DND-41 (cell line): Measurements from ENCODE around the gene SCAPER.

Source experiments
- ATAC-seq: fragments of 200-7000 bp; cut with Tn5 transposase; 3 replicates; pipeline ENCODE4 v1.9.1; 2021; ENCODE audit warnings: low read depth; ENCODE audit not compliant: insufficient read depth
- DNase-seq: peaks from one replicate; pipeline ENCODE4 v3.0.0-alpha.2; 2020
- H2AFZ ChIP-seq: 2 replicates; pipeline ENCODE4 v1.6.0; 2012; ENCODE audit warnings: low read depth, low read length
- H3K27ac ChIP-seq: 2 replicates; pipeline ENCODE4 v1.5.1; 2012; ENCODE audit warnings: low read length, inconsistent platforms
- H3K27me3 ChIP-seq: fragments of 200-600 bp; sonication (generic); 2 replicates; pipeline ENCODE4 v1.6.0; 2012; ENCODE audit warnings: low read length, mild to moderate bottlenecking, inconsistent platforms; ENCODE audit not compliant: insufficient read depth, poor library complexity
- H3K36me3 ChIP-seq: 2 replicates; pipeline ENCODE4 v1.5.1; 2012; ENCODE audit warnings: low read length, inconsistent platforms; ENCODE audit not compliant: insufficient read depth
- H3K4me1 ChIP-seq: 2 replicates; pipeline ENCODE4 v1.5.1; 2012; ENCODE audit warnings: mild to moderate bottlenecking, low read length; ENCODE audit not compliant: insufficient read depth
- H3K4me2 ChIP-seq: 2 replicates; pipeline ENCODE4 v1.6.0; 2012; ENCODE audit warnings: mild to moderate bottlenecking, moderate library complexity, low read length, inconsistent platforms; ENCODE audit not compliant: insufficient read depth
- H3K4me3 ChIP-seq, 2 experiments: fragments of 200-600 bp in 1 of 2; shearing (Covaris generic) in 1 of 2; 2 replicates each; pipeline ENCODE4 v1.5.1; 2012 to 2016; ENCODE audit warnings: inconsistent platforms in 2 of 2, low read length in 2 of 2, mild to moderate bottlenecking in 2 of 2, low read depth in 1 of 2, moderate library complexity in 1 of 2
- H3K79me2 ChIP-seq: 2 replicates; pipeline ENCODE4 v1.6.0; 2012; ENCODE audit warnings: low read length, inconsistent platforms; ENCODE audit not compliant: insufficient read depth
- H3K9ac ChIP-seq: 2 replicates; pipeline ENCODE4 v1.6.0; 2012; ENCODE audit warnings: low read depth, mild to moderate bottlenecking, inconsistent platforms, low read length, moderate library complexity
- H3K9me3 ChIP-seq: 2 replicates; pipeline ENCODE4 v1.5.1; 2012; ENCODE audit warnings: low read length, moderate library complexity, mild to moderate bottlenecking, inconsistent platforms; ENCODE audit not compliant: insufficient read depth, severe bottlenecking
- H4K20me1 ChIP-seq: 2 replicates; pipeline ENCODE4 v1.6.0; 2012; ENCODE audit warnings: low read length; ENCODE audit not compliant: insufficient read depth
- CTCF ChIP-seq: IDR thresholded peaks from 2 replicates; pipeline ENCODE4 v1.5.1; 2012; ENCODE audit warnings: borderline replicate concordance, low read length, moderate library complexity, mild to moderate bottlenecking; ENCODE audit not compliant: poor library complexity, severe bottlenecking; ENCODE audit errors: extremely low read depth
- EZH2 ChIP-seq: IDR thresholded peaks from 3 replicates; pipeline ENCODE4 v1.6.1; 2012; ENCODE audit warnings: borderline replicate concordance, low read depth, mild to moderate bottlenecking, moderate library complexity, low read length, inconsistent platforms; ENCODE audit not compliant: severe bottlenecking

SCAPER gene

GRCh38 chr15:76905013-76905839 lies at the start of gene SCAPER:
SCAPER (minus strand) TSS chr15:76905340; CDS start chr15:76883817, 21,523 bp downstream.
- TF ChIP-seq EZH2 = no peak
- TF ChIP-seq CTCF = peak; percentile 6
- H3K36me3 ChIP-seq = no peaks in the 10 kb centered on the region
- H3K9ac ChIP-seq = peak within 1 kb of the TSS; percentile 80
- peaks cover 36% of the 10 kb centered on the region for H3K79me2 ChIP-seq
- no peaks in the 10 kb centered on the region for H4K20me1 ChIP-seq
- H3K27me3 ChIP-seq = no peaks in the 10 kb centered on the region
- peak within 1 kb of the TSS; percentile 42 to 90 for H3K4me3 ChIP-seq
- peaks cover 29% of the 10 kb centered on the region for H3K4me1 ChIP-seq
- peak within 1 kb of the TSS; percentile 98 for H3K4me2 ChIP-seq
- peak; percentile 86 for ATAC-seq
- H3K9me3 ChIP-seq = no peaks in the 10 kb centered on the region
- DNase-seq = peak; percentile 93
- H2AFZ ChIP-seq = peak within 1 kb of the TSS; percentile 86
- peak within 1 kb of the TSS; percentile 76 for H3K27ac ChIP-seq

- H3K27me3 ChIP-seq = no peaks in the 10 kb centered on the region
- no peaks in the 10 kb centered on the region for H3K79me2 ChIP-seq
- DNase-seq = no peak
- no peak overlapping the region for H3K9ac ChIP-seq
- no peak overlapping the region for H2AFZ ChIP-seq
- no peaks in the 10 kb centered on the region for H3K4me1 ChIP-seq
- H3K4me3 ChIP-seq = no peak overlapping the region
- no peak for ATAC-seq
- H3K27ac ChIP-seq = no peak overlapping the region
- H4K20me1 ChIP-seq = no peaks in the 10 kb centered on the region
- peaks cover 9% of the 10 kb centered on the region; the same call in 1 of the 2 replicates for H3K36me3 ChIP-seq
- no peak for TF ChIP-seq EZH2
- TF ChIP-seq CTCF = no peak
- H3K9me3 ChIP-seq = no peaks in the 10 kb centered on the region
- H3K4me2 ChIP-seq = no peak overlapping the region
These were observed 49.6 kb upstream of the SCAPER start for GRCh38 chr15:76954744-76955143.

GRCh38 chr15:76953913-76954312 lies 48.8 kb upstream of the SCAPER start:
- ATAC-seq (no peak), DNase-seq (no peak)
- Histone ChIP-seq H3K4me1 (no peaks in the 10 kb centered on the region), H3K9ac (no peak overlapping the region), H3K27ac (no peak overlapping the region), H3K4me3 (no peak overlapping the region), H3K36me3 (peaks cover 11% of the 10 kb centered on the region; the same call in 1 of the 2 replicates), H4K20me1 (no peaks in the 10 kb centered on the region), H3K4me2 (no peak overlapping the region), H2AFZ (no peak overlapping the region), H3K27me3 (no peaks in the 10 kb centered on the region), H3K9me3 (no peaks in the 10 kb centered on the region), H3K79me2 (no peaks in the 10 kb centered on the region)
- TF ChIP-seq CTCF = no peak
- no peak for TF ChIP-seq EZH2
